ENCODE results near the gene RASGRP2. TPM values are rescaled to one million over a fixed set of nuclear protein-coding genes. Genes with fewer than 3 reads are reported as not detected.

The RASGRP2 gene
- total and polyA plus RNA-seq, 2 of the 8 experiments (the other 6 are each of a cell fraction or from before 2014, with no cell fraction given) = 40.6 to 45.7 TPM

DNA sequence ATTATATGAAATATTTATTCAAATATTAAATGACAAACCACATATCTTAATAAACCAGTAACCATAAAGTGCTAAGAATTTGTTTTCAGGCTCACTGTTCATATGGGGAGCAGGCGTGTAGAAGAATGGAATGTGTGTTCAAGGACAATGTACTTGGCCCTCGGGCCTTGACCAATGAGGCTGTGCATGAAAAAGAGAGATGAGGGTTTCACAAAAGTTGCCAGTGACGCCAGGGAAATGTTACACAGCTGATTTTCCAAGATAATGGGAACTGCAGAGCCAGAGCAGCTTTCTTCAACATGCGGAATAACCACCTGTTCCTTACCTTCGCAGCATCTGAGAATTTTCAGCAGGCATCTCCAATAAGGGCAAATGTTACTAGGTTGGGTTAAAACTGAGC lies 30.2 kb upstream of the RASGRP2 start (continued):
- TF ChIP-seq SIRT6 (IDR thresholded peaks at IDR 0.05; ENCODE audit: low read length) = no peak
- TF ChIP-seq, protein P1, sequence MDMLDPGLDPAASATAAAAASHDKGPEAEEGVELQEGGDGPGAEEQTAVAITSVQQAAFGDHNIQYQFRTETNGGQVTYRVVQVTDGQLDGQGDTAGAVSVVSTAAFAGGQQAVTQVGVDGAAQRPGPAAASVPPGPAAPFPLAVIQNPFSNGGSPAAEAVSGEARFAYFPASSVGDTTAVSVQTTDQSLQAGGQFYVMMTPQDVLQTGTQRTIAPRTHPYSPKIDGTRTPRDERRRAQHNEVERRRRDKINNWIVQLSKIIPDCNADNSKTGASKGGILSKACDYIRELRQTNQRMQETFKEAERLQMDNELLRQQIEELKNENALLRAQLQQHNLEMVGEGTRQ (IDR thresholded peaks at IDR 0.05; ENCODE audit: low read length) = no peak
- TF ChIP-seq SP4 (IDR thresholded peaks at IDR 0.05; ENCODE audit: low read length) = no peak
- TF ChIP-seq SRF (IDR thresholded peaks at IDR 0.05; ENCODE audit: low read depth, low read length) = no peak
